GM12878 (cell line): ENCODE results near the gene MYOM1.

ENCODE experiments used
- CHD2 ChIP-seq: IDR thresholded peaks from 2 replicates; pipeline ENCODE4 v1.6.1; 2011; ENCODE audit warnings: low read depth, low read length, improper control_type of control experiment, borderline replicate concordance
- CREB1 ChIP-seq: IDR thresholded peaks from 2 replicates; pipeline ENCODE4 v1.6.1; 2012; ENCODE audit warnings: low read depth, mild to moderate bottlenecking, inconsistent platforms
- HDAC2 ChIP-seq: fragments of 200-600 bp; sonication (generic); IDR thresholded peaks from 2 replicates; pipeline ENCODE4 v1.6.1; 2017
- ZSCAN29 ChIP-seq: fragments of 450-650 bp; IDR thresholded peaks from 2 replicates; pipeline ENCODE4 v1.6.1; 2017; ENCODE audit warnings: mild to moderate bottlenecking, moderate library complexity
- TF ChIP-seq, protein P1 (sequence below), 3 experiments: IDR thresholded peaks in 2 of 3; conservative IDR thresholded peaks in 1 of 3; 2 replicates each; pipeline ENCODE4 v1.5.1; 2011; ENCODE audit warnings: low read depth in 3 of 3, low read length in 3 of 3, mild to moderate bottlenecking in 3 of 3, control low read depth in 2 of 3, moderate library complexity in 2 of 3, inconsistent platforms in 1 of 3, mixed read lengths in 1 of 3; ENCODE audit not compliant: control insufficient read depth in 2 of 3, insufficient read depth in 1 of 3; ENCODE audit errors: extremely low read depth in 1 of 3

DNA sequence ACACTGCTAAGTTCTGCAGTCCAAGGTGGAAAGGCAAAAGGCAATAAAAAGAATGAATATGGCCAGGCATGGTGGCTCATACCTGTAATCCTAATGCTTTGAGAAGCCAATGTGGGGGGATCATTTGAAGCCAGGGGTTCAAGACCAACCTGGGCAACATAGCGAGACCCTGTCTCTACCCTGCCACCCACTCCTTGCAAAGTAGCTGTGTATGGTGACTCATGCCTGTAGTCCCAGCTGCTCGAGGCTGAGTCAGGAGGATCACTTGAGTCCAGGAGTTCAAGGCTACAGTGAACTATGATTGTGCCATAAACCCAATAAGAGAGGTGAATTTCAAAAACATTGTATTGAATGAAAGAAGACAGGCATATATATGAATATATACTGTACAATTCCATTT, 44.6 kb upstream of the MYOM1 start:
- TF ChIP-seq, protein P1, sequence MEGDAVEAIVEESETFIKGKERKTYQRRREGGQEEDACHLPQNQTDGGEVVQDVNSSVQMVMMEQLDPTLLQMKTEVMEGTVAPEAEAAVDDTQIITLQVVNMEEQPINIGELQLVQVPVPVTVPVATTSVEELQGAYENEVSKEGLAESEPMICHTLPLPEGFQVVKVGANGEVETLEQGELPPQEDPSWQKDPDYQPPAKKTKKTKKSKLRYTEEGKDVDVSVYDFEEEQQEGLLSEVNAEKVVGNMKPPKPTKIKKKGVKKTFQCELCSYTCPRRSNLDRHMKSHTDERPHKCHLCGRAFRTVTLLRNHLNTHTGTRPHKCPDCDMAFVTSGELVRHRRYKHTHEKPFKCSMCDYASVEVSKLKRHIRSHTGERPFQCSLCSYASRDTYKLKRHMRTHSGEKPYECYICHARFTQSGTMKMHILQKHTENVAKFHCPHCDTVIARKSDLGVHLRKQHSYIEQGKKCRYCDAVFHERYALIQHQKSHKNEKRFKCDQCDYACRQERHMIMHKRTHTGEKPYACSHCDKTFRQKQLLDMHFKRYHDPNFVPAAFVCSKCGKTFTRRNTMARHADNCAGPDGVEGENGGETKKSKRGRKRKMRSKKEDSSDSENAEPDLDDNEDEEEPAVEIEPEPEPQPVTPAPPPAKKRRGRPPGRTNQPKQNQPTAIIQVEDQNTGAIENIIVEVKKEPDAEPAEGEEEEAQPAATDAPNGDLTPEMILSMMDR (IDR thresholded peaks at IDR 0.05 in 2 of 3, conservative IDR thresholded peaks at IDR 0.05 in 1 of 3; ENCODE audit: control insufficient read depth in 2 of 3, extremely low read depth in 1 of 3, insufficient read depth in 1 of 3, low read depth in 3 of 3, low read length in 3 of 3) = no peak
- TF ChIP-seq CREB1 (no peak), HDAC2 (no peak), CHD2 (no peak), ZSCAN29 (no peak)
